NCI-H82 treated with DMSO at 0.1 percent for 48 hours (cell line): ENCODE results near the gene FBXO44.

Experiments used
- DNase-seq: peaks from one replicate; lab custom pipeline; 2025; ENCODE audit not compliant: unreplicated experiment; lab: John Stamatoyannopoulos, UW

FBXO44 gene

DNA sequence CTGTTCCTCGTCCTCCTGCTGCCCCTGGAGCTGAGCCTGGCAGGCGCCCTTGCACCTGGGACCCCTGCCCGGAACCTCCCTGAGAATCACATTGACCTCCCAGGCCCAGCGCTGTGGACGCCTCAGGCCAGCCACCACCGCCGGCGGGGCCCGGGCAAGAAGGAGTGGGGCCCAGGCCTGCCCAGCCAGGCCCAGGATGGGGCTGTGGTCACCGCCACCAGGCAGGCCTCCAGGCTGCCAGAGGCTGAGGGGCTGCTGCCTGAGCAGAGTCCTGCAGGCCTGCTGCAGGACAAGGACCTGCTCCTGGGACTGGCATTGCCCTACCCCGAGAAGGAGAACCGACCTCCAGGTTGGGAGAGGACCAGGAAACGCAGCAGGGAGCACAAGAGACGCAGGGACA lies 51.6 kb downstream of the FBXO44 start:
- DNase-seq = no peak

DNA sequence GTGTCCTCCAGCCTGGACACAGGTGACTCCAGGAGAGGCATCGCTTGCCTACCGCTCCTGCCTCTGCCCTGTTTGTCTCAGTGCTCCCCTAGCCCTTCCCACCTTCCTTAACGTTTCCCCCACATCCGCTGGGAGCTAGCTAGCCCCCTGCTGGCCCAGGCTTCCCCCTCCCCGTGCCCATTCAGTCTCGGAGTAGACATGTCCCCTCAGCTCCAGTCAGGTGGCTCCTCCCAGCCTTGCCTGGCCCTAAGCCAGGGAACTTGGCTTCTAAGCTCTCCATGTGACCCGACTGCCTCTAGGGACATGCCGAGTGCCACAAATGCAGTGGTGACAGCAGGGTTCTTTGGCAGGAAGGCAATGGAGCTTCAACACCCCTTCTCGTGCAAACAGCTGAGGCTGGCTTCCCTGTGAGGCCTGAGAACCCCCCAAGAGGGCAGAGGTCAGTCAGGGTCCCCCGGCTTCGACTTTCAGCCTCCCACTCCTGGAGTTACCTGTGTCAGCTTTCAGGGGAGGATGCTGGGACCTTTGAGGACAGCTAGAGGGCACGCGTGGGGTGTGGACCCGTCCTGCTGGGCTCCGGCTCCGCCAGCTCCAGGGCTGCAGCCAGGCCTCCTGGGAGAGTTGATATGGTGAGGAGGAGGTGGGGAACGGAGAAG lies 53.1 kb downstream of the FBXO44 start:
- peak; percentile 52 for DNase-seq

DNA sequence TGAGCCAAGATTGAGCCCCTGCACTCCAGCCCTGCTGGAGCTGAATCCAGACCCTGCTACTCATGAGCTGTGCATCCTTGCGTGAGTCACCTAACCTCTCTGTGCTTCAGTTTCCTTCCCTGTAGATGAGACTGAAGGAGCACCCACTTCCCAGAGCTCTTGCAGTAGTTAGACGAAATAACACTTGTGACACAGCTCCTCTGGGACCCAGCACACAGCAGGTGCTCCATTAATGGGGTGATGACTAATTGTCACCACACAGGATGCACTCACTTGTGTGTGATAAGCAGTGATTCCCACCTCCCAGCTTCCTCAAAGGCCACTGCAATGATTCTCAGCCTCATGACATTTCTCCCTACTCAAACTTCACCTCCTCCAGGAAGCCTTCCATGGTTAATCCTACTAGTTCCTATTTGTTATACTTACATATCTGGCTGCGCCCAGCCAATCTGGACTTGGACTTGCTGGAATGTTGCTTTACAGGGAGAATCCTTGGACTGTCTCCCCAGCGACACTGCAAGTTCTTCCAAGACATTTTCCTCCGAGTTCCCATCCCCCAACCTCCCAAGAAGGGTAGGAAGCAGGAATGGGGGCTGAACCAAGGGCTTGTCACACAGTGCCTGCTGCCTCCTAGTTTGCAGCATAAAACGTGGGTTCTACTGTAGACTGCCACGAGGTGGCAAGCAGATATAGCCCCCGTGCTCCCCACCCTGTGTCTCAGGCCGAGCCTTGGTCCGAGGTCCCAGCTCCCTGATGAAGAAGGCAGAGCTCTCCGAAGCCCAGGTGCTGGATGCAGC lies 54.1 kb downstream of the FBXO44 start:
- no peak for DNase-seq

DNA sequence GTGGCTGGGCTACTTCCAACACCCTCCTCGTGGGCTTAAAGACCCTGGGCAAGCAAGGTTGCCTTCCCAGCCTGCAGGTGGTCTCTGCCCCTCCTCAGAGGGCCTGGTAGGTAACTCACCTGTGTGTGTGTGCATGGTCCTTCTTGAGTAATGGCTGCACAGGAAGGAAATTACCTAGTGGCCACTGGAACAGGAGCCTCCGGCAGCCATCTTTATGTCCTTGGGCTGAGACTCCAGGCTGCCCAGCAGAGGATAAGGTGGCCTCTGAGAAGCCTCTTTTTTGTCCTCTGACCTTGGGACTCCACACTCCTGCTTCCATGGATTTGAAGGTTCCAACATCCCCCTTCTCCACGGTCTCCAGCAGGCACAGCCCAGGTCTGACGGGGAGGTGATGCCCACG lies 56.8 kb downstream of the FBXO44 start:
- DNase-seq = no peak

DNA sequence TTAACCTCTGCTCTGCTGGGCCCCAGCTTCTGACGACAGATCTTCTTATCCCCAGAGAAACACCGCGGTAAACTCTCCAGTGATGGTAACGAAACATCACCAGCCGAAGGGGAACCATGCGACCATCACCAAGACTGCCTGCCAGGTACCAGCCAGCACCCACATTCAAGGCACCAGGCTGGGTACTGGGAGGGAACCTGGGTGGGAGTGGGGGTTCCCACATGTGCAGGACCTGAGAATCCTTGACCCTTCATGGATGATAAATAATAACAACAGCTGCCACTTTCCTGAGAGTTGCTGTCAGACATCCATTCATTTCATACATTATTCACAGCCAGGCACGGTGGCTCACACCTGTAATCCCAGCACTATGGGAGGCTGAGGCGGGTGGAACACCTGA lies 57.6 kb downstream of the FBXO44 start:
- no peak for DNase-seq
